Heart left ventricle (tissue), 13 donors: ENCODE measurements around the gene REPIN1.

ENCODE experiments used
- CTCF ChIP-seq, 12 donors: fragments of 200-600 bp; sonication (generic) in 4 of 12; IDR thresholded peaks; one replicate each; pipeline versions ENCODE4 v1.5.0 to v1.8.0; 2018 to 2022; ENCODE audit warnings: antibody characterized with exemption in 12 of 12, mild to moderate bottlenecking in 5 of 12
- POLR2A ChIP-seq, 2 donors: fragments of 450-650 bp; IDR thresholded peaks; one replicate each; pipeline ENCODE4 v1.6.1; 2017; ENCODE audit warnings: antibody characterized with exemption in 2 of 2, mild to moderate bottlenecking in 2 of 2, moderate library complexity in 2 of 2
- donor health status: ischemic (EF 13 %, LVEDD 7.1; RV severe dilation, severe dysfunction).
- donor health status: DM: no; HTN: yes; CAD: no.
- donor health status: DM: no; HTN: no; CAD: no.
- donor health status: ischemic (EF 25% LVEDD 6.9; RV normal size, moderate dysfunction).
- donor health status: ischemic (EF 25% LVEDD 5.7; RV mildly dilated, moderate dysfunction).
- donor health status: ischemic (EF 35%, LVEDD 5.7; RV mildly dilated, moderate dysfunction).
- donor health status: nonischemic (EF 11% LVEDD 7.7; RV severe dilation, severe dysfunction).
- donor health status: DM: yes; HTN: yes; CAD: no.
- donor health status: PGD.
- donor health status: ischemic (EF 29% LVEDD 5.4; RV normal size, mild dysfunction).
- donor health status: nonischemic (EF 23%, LVEDD 6.1; RV moderate dilation, normal function).

GRCh38 chr7:150382844-150383225, 14.2 kb downstream of the REPIN1 start:
- TF ChIP-seq CTCF (IDR thresholded peaks at IDR 0.05) (no peak), POLR2A (IDR thresholded peaks at IDR 0.05) (no peak)
